GM19238 (cell line): ENCODE results near the gene POMT1.
"Not testable (repeated sequence)": the region's sequence is repeated elsewhere in the genome, so short reads cannot be mapped to it uniquely, and the experiment has no call there.

Experiments used
- DNase-seq: peaks from one replicate; pipeline ENCODE4 v3.0.0; 2011; ENCODE audit warnings: low spot score; ENCODE audit not compliant: insufficient read length

POMT1 gene, protein sequence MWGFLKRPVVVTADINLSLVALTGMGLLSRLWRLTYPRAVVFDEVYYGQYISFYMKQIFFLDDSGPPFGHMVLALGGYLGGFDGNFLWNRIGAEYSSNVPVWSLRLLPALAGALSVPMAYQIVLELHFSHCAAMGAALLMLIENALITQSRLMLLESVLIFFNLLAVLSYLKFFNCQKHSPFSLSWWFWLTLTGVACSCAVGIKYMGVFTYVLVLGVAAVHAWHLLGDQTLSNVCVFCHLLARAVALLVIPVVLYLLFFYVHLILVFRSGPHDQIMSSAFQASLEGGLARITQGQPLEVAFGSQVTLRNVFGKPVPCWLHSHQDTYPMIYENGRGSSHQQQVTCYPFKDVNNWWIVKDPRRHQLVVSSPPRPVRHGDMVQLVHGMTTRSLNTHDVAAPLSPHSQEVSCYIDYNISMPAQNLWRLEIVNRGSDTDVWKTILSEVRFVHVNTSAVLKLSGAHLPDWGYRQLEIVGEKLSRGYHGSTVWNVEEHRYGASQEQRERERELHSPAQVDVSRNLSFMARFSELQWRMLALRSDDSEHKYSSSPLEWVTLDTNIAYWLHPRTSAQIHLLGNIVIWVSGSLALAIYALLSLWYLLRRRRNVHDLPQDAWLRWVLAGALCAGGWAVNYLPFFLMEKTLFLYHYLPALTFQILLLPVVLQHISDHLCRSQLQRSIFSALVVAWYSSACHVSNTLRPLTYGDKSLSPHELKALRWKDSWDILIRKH

DNA sequence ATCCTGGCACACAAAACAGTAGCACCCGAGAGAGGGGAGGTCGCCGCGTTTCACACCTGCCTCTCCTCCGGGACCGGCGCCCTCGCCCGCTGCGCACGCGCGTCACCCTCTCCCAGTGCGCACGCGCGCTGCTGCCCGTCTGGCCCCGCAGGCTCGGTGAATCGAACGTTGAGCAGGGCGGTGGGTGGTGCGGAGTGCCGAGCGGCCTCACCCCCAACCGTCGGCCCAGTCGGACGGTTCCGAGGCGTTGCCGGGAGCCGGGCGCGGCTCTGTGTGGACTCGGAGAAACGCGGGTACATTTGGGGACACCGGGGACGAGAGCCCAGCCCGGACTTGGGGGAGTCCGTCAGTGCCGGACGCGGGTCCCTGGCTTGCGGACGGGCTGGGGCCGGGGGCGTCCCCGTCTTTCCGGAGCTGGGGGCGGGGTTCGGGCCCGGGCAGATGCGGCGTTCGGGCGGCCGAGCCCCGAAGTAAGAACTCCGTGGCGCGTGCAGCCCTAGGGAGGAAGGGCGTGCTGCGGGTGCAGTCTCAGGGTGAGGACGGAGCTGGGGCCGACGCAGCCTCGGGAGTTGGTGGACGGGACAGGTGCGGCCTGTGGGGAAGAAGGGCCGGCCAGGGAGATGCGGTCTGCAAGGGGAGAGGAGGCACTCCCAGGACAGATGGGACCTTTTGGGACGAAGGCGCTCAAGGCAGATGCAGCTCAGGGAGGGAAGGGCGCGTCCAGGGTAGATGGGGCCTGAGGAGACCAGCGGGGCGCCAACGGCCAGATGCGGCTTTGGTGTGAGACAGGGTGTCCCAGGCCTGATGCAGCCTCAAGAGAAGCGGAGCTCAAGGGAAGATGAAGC, at the start of gene POMT1:
POMT1 (plus strand) TSS at position 138 of the 845 bp plus-strand sequence. CDS start 1,301 bp downstream, outside the sequence.
- DNase-seq, result peak; percentile 98

DNA sequence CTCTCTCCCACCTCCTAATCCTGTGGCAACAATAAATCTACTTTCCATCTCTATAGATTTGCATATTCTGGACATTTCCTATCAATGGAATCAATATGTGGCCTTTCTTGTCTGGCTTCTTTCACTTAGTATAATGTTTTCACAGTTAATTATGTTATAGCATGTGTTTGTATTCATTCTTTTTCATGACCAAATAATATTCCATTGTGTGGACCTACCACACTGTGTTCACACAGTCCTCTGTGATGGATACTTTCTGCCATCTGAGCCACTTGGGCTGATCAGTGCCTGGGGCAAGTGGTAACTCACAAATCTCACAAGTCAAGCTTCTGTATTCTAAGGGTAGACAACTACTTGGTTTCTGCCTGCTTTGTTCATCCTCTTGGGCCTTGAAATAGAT, 48.7 kb upstream of the POMT1 start:
- DNase-seq, result no peak

DNA sequence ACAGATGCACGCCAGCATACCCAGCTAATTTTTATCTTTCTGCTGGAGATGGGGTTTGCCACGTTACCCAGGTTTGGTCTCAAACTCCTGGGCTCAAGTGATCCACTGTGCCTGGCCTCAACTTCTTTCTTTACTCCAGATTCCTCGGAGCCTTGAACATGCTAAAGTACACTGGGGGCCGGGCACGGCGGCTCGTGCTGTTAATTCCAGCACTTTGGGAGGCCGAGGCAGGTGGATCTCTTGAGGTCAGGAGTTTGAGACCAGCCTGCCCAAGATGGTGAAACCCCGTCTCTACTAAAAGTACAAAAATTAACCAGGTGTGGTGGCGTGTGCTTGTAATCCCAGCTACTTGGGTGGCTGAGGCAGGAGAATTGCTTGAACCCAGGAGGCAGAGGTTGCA, 47.1 kb upstream of the POMT1 start:
- not testable (repeated sequence) for DNase-seq

DNA sequence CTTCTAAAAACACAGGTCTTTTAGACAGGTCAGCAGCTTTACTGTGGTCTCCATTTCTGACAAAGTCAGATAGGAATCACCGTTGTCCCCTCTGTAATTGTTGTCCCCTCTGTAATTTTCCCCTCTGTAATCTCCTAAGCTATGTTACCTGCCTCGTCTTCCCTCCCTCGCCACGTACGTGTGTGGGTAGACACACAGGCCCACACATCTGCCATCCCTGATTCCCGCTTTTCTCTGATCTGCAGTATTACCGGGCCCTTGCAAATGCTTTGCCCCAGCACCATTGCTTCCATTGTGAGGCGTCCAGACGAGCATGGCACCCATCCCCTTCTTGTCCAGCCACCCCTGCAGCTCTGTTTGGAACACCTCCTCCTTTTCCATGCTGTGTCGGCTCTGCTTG, 45.0 kb upstream of the POMT1 start:
- DNase-seq, result no peak

DNA sequence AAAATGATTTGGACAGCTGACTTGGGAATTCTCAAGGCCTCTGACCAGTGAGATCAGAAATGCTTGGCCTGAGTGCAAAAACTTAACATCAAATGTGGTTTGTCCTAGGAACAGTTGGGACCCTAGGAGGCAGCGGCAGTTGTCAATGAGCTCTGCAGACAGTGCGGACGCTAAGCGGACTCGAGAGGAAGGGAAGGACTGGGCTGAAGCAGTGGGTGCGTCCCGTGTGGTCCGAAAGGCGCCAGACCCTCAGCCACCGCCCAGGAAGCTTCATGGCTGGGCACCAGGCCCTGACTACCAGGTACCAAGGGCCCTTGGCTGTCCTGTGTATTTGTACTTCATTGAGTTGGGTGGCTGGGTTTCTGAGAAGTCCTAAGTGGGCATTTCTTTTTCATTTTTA, 43.7 kb upstream of the POMT1 start:
- no peak for DNase-seq

DNA sequence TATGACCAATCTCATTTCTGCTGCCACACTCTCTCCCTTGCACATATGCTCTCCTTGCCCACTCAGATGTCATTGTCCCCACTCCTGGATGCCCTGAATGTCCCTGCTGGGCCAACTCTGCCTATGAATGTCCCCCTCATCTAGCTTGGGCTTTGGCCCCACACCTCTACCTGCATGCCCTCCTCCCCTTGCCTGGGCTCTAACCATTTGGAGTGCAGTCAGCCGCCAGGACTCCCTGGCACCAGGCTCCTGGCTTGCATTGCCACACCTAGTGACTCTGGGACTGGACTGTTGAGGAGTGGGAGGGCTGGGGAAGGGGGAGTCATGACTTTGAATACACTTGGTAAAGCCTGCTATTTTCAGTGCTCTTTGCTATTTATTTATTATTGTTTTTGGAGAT, 41.6 kb upstream of the POMT1 start:
- no peak for DNase-seq

DNA sequence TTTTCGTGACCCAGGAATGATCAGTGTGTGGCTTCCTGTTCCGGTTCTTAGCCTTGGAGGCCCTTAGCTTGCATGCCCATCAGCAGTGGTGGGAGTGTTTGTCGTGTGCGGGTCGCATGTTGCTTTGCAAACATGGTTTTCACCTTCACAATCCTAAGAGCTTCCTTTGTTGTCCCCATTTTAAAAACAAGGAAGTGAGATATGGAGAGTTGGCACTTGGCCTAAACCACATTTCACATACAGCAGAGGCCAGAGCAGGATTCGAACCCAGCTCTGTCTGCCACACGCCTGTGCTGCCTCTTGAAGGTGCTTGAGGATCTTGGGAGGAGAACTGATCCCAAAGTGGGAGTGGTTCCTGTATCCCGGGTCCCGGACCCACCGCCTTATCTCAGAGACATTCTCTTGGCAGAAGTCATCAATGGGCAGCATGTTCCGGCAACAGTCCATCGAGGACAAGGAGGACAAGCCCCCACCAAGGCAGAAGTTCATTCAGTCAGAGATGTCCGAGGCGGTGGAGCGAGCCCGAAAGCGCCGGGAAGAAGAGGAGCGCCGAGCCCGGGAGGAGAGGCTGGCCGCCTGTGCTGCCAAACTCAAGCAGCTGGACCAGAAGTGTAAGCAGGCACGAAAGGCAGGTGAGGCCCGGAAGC, 38.2 kb upstream of the POMT1 start:
- DNase-seq, result no peak

DNA sequence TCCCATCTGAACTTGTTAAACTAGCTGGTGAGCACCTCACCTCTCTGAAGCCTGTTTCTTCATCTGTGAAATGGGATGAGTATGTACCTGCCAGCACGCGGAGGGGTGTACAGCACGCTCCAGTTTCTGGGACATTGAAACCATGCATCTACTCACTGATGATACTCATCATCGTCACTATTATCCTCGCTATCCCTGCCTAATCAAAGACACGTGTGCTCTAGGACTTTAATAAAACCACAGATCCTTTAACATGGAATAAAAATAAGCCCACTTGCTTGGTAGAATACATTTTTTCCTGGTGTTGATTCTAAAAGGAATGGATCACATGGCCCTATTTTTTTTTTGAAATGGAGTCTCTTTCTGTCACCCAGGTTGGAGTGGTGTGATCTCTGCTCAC, 37.3 kb upstream of the POMT1 start:
- DNase-seq, result no peak

DNA sequence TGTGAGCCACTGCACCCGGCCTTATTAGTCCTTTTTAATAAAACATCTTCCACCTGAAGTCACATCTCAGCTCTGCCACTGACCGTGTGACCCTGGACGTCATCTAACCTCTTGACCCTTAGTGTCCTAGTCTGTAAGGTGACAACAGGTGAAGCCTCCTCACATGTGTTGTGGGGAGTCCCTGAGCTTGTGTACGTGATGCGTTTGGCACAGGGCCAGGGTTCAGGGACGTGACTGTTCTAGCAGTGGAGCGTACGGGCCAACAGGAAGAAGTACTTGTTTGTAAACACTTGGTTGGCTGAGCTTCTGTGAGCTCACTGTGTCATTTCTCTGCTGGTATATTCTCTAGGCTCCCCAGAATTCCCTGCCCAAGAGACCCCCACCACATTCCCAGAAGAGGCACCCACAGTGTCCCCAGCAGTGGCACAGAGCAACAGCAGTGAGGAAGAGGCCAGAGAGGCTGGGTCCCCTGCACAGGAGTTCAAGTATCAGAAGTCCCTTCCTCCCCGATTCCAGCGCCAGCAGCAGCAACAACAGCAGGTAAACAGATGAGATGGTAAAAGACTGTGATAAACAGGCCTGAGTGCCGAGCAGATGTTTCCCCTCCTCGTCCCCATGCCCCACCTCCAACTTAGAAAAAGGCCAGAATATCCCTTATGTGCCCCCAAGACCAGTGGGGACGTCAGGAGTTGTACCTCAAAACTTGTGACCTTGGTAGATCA, 35.3 kb upstream of the POMT1 start:
- no peak for DNase-seq

DNA sequence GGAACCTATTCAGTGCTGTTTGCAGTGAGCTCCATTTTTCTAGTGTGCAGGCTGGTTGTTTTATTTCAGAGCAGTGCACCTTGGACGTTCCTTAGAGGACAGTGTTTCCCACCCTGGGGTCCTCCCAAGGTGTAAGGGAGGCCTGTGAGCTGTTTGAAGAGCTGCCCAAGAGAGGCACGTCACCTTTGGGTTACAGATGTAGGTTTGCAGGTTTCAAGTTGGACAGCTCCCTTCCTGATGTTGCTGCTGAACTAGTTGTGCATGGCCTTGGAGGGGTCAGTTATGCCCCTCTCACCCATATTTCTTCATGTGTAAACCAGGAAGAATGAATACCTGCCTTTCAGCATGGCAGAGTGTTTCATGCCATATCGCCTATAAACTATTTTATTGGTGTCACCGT, 34.7 kb upstream of the POMT1 start:
- no peak for DNase-seq

DNA sequence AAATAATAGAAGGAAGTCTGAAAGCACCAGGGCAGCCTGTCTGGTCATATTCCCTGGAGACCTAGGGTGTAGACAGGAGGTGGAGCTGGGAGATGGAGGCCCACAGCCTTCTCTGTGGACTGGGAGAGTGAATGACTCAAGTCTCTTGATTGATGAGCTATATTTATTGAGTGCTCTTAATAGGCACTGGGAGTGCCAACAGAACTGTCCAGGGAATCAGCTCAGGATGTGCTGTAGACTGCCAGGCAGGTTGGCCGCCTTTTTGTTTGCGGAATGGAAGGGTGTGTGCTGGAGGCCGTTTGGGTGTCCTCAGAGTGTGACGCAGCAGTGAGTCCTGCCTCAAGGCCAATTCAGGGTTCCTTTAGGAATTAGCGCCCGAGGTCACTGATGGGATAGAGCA, 33.4 kb upstream of the POMT1 start:
- DNase-seq, result no peak

DNA sequence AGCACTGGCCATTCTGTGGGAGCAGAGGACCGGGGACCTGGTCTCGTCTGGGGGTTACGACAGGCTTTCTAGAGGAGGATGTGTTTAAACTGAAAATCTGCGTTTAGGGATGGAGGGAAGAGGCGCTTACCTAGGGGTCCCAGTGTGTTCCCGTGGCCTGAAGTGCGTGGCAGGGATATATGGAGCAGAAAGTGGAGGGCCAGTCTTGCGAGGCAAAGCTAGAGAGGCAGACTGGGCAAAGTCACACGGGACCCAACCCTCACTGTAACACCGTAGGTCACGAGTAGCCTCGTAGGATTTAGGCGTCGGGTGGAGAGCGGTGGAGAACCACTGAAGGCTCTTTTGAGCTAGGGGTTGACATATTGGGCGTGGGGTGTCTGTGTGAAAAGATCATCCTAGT, 32.8 kb upstream of the POMT1 start:
- DNase-seq, result no peak

DNA sequence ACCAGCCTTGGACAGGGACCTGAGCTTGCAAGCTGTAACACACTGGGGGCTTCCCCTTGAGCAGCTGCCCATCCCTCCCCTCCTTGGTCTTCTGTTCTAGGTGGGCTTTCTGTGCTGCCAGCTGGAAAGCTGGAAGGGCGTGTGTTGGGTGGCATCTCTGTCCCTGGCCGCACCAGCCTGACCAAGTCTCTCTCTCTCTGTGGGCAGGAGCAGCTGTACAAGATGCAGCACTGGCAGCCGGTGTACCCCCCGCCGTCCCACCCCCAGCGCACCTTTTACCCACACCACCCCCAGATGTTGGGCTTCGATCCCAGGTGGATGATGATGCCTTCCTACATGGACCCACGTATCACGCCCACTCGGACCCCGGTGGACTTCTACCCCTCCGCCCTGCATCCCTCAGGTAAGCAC, 32.1 kb upstream of the POMT1 start:
- DNase-seq, result no peak

DNA sequence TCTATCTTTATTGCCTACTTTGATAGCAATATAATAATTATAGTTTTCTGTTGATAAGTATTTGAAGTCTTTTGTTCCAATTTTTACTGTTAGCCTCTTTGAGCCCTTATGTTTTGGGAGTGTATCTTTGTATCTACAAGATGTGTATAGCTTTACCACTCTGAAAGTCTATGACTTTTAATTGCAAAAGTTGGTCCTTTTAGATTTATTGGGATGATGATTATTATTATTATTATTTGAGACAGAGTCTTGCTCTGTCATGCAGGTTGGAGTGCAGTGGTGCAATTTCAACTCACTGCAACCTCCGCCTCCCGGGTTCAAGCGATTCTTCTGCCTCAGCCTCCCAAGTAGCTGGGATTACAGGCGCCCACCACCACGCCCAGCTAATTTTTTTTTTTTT, 30.6 kb upstream of the POMT1 start:
- not testable (repeated sequence) for DNase-seq

DNA sequence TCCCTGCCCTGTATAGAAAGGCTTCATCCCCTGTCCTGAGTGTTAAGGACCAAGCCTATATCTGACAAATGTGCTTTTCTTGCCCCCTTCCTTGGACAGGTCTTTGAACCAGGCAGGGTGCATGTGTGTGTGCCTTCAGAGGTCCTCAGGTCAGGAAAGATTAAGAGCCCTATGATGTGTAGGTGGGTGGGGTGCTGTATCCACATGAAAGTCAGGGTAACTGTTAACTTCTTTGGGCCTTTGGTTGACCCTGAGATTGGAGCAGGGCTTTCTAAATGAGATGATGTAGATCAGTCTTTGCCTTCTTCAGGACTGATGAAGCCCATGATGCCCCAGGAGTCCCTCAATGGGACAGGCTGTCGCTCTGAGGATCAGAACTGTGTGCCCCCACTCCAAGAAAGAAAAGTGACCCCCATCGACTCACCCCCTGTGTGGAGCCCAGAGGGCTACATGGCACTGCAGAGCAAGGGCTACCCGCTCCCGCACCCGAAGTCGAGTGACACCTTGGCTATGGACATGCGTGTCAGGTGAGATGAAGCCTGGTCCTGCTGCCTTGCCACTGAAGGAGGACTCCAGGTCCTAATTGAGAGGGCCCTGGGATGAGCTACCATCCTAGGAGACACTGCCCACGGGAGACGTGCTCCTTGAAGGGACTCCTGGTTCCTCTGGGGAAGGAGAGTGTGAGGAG, 29.4 kb upstream of the POMT1 start:
- no peak for DNase-seq

DNA sequence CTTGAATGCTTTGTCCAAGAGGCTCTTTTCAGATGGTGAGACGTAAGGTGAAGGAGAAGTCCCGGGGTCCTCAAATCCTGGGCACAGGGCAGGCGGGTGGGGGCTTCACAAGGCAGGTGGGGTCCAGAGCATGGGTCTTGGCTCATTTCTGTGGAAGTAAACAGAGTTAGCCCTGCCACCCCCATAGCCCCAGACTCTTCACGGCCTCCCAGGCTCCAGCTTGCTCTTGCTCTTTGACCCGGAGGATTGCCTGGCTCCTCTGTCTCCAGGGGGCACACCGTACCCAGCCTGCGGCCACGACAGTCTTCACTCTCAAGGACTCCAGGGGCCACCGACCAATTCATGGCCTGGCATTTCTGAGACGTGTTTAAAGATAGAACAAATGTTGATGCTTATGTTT, 28.8 kb upstream of the POMT1 start:
- DNase-seq, result no peak

DNA sequence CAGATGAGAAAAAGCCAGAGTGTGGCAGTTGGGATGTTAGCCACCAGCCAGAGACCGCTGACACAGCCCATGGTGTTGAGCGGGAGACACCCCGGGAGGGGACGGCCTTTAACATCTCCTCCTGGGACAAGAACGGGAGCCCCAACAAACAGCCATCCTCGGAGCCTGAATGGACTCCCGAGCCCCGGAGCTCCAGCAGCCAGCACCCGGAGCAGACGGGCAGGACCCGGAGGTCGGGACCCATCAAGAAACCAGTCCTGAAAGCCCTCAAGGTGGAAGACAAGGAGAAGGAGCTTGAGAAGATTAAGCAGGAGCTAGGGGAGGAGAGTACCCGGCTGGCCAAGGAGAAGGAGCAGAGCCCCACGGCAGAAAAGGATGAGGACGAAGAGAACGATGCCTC, 28.0 kb upstream of the POMT1 start:
- DNase-seq, result no peak

DNA sequence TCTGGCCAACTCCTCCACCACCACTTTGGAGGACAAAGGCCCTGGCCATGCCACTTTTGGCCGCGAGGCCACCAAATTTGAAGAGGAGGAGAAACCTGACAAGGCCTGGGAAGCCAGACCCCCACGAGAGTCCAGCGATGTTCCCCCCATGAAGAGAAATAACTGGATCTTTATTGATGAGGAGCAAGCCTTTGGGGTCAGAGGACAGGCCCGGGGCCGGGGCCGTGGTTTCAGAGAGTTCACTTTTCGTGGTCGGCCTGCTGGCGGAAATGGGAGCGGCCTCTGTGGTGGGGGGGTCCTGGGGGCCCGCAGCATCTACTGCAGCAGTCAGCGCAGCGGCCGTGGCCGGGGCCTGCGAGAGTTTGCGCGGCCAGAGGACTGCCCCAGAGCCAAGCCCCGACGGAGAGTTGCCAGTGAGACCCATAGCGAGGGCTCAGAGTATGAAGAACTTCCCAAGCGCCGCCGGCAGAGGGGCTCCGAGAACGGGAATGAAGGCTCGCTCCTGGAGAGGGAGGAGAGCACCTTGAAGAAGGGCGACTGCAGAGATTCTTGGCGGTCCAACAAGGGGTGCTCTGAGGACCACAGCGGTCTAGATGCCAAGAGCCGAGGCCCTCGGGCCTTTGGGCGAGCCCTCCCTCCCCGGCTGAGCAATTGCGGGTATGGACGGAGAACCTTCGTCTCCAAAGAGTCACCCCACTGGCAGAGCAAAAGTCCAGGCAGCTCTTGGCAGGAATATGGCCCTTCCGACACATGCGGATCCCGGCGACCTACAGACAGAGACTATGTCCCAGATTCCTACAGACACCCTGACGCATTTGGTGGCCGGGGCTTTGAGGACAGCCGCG, 27.4 kb upstream of the POMT1 start:
- DNase-seq, result no peak
